Neural progenitor cell (in vitro differentiated cells): ENCODE data around the gene FBXL19.

Experiments
- CTCF ChIP-seq: fragments of 200-600 bp; sonication (generic); IDR thresholded peaks from 2 replicates; pipeline ENCODE4 v1.5.1; 2017; ENCODE audit warnings: antibody characterized with exemption, mild to moderate bottlenecking
- EZH2 ChIP-seq: fragments of 200-600 bp; sonication (generic); IDR thresholded peaks from 2 replicates; pipeline ENCODE4 v1.6.1; 2017; ENCODE audit warnings: antibody characterized with exemption, mild to moderate bottlenecking, moderate library complexity
- EZH2phosphoT487 ChIP-seq: fragments of 200-600 bp; sonication (generic); IDR thresholded peaks from 2 replicates; pipeline ENCODE4 v1.6.1; 2017; ENCODE audit warnings: antibody characterized with exemption

- TF ChIP-seq CTCF (no peak), EZH2phosphoT487 (no peak), EZH2 (no peak)
Measured at GRCh38 chr16:30986129-30986991, 63.0 kb downstream of the FBXL19 start.
